Adrenal gland (tissue), 12 donors: ENCODE data around the gene PSMD6. TPM values are rescaled to one million over a fixed set of nuclear protein-coding genes. Genes with fewer than 3 reads are reported as not detected.

ENCODE experiments used
- DNase-seq, 7 donors: peaks; one replicate each; pipeline ENCODE4 v3.0.0-alpha.2; 2019 to 2020
- H3K27ac ChIP-seq, 5 donors: fragments of 200-600 bp; sonication (generic) in 4 of 5; 1 replicate in 3 of 5; 2 replicates in 2 of 5; pipeline versions ENCODE4 v1.5.1 to v1.8.0; 2016 to 2020; ENCODE audit warnings: mild to moderate bottlenecking in 1 of 5
- H3K27me3 ChIP-seq: fragments of 200-600 bp; 2 replicates; pipeline ENCODE4 v1.8.0; 2021
- H3K36me3 ChIP-seq, 2 donors: fragments of 200-600 bp; replicated peaks in 1 of 2; 1 replicate in 1 of 2; 2 replicates in 1 of 2; pipeline versions ENCODE4 v1.5.1 to v1.8.0; 2018 to 2022
- H3K4me1 ChIP-seq, 2 donors: fragments of 200-600 bp; replicated peaks in 1 of 2; 1 replicate in 1 of 2; 2 replicates in 1 of 2; pipeline versions ENCODE4 v1.5.1 to v1.8.0; 2018 to 2021
- H3K4me3 ChIP-seq, 4 donors: fragments of 200-600 bp; sonication (generic) in 3 of 4; one replicate each; pipeline ENCODE4 v1.5.1; 2016 to 2018
- H3K9me3 ChIP-seq, 3 donors: fragments of 200-600 bp; sonication (generic) in 1 of 3; replicated peaks in 1 of 3; 1 replicate in 2 of 3; 2 replicates in 1 of 3; pipeline versions ENCODE4 v1.5.1 to v1.8.0; 2016 to 2021
- POLR2A ChIP-seq, 2 donors: fragments of 450-650 bp; IDR thresholded peaks; one replicate each; pipeline ENCODE4 v1.6.1; 2017; ENCODE audit warnings: antibody characterized with exemption in 2 of 2, mild to moderate bottlenecking in 2 of 2, moderate library complexity in 1 of 2
- WGBS, 4 donors: extraction: QIAGEN DNeasy Blood & Tissue Kit in 2 of 4; methylation state at CpG; one replicate each; pipeline versions ENCODE4 v1.1.5 to v1.1.7; 2013 to 2017; 5-methylcytosine and 5-hydroxymethylcytosine counted together
- intact Hi-C, 2 donors: fragments of 100-400 bp; cut with DNase I; formaldehyde crosslinking; loops; one replicate each; pipeline versions ENCODE4 v1.14.1 to v1.15.0; 2022 to 2023
- polyA plus RNA-seq, 3 donors: library from polyadenylated mRNA; stranded (reverse); fragments of 200-250 nt in 2 of 3; fragments of 350-450 nt in 1 of 3; fragmentation: Illumina TruSeq in 1 of 3; extraction: RNeasy Lipid Tissue Mini Kit (QIAGEN cat#74804) in 1 of 3; gene quantifications; one replicate each; pipeline ENCODE4 v1.2.3, GENCODE V29; 2013 to 2014
- total RNA-seq, 9 donors: library from RNA; depleted of rRNA in 4 of 9; stranded (reverse); fragments of >200 nt in 4 of 9; fragments of 120-200 nt in 1 of 9; fragmentation: NEBNext Ultra II Directional in 1 of 9; extraction: Animal tissue kit (Norgen Biotek cat#: 25700) in 1 of 9; gene quantifications; one replicate each; pipeline versions ENCODE4 v1.1.0 to v1.2.4, GENCODE V29; 2013 to 2023
- TF ChIP-seq, protein P1 (sequence below), 6 experiments: fragments of 450-650 bp in 4 of 6; fragments of 200-600 bp in 2 of 6; sonication (generic) in 1 of 6; IDR thresholded peaks; 1 replicate in 5 of 6; 2 replicates in 1 of 6; pipeline versions ENCODE4 v1.5.1 to v1.8.0; 2016 to 2021; ENCODE audit warnings: antibody characterized with exemption in 6 of 6, mild to moderate bottlenecking in 2 of 6, moderate library complexity in 1 of 6
- donor health status: healthy with polysubstance abuse.
- donor health status: Bipolar disorder and iron deficiency.
- donor health status: DM: yes; HTN: yes; CAD: no.
- donor health status: DM: no; HTN: no; CAD: no.
- donor health status: DM: no; HTN: no; CAD: no.
- donor health status: DM: yes; HTN: yes; CAD: no.

The PSMD6 gene
- total and polyA plus RNA-seq, 12 donors: 52.8 to 206 (median 96.9) TPM

DNA sequence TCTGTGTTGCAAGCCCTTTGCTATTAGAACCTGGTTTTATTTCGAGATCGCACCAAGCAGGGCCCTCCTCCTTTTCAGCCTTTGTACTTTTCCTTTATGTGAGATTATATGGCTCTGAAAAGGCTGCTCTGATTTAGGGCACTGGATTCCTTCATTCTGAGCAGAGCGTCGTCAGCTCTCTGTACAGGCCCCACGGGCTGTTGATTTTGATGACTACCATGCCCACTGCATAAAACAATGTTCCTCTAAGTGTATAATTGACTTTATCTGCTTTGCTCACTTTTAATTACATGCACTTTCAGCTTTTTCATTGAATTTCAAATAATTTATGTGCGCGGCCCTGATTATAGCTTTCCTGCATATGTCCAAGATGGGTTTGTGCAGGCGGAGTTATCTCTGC, 4.4 kb upstream of the PSMD6 start:
- Histone ChIP-seq H3K27ac (no peak overlapping the region), H3K36me3 (no peaks in the 10 kb centered on the region), H3K27me3 (peaks cover 4% of the 10 kb centered on the region), H3K4me1 (peaks cover 0 to 14% of the 10 kb centered on the region in 2 donors), H3K4me3 (no peak overlapping the region), H3K9me3 (no peaks in the 10 kb centered on the region)
- TF ChIP-seq POLR2A (IDR thresholded peaks at IDR 0.05): no peak
- TF ChIP-seq, protein P1, sequence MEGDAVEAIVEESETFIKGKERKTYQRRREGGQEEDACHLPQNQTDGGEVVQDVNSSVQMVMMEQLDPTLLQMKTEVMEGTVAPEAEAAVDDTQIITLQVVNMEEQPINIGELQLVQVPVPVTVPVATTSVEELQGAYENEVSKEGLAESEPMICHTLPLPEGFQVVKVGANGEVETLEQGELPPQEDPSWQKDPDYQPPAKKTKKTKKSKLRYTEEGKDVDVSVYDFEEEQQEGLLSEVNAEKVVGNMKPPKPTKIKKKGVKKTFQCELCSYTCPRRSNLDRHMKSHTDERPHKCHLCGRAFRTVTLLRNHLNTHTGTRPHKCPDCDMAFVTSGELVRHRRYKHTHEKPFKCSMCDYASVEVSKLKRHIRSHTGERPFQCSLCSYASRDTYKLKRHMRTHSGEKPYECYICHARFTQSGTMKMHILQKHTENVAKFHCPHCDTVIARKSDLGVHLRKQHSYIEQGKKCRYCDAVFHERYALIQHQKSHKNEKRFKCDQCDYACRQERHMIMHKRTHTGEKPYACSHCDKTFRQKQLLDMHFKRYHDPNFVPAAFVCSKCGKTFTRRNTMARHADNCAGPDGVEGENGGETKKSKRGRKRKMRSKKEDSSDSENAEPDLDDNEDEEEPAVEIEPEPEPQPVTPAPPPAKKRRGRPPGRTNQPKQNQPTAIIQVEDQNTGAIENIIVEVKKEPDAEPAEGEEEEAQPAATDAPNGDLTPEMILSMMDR (IDR thresholded peaks at IDR 0.05): no peak
- intact Hi-C loops: no loop called here
- no peak for DNase-seq
- 69 to 85% (median 77%) methylated on average over 8 of the region's 8 CpGs for WGBS, 4 donors

DNA sequence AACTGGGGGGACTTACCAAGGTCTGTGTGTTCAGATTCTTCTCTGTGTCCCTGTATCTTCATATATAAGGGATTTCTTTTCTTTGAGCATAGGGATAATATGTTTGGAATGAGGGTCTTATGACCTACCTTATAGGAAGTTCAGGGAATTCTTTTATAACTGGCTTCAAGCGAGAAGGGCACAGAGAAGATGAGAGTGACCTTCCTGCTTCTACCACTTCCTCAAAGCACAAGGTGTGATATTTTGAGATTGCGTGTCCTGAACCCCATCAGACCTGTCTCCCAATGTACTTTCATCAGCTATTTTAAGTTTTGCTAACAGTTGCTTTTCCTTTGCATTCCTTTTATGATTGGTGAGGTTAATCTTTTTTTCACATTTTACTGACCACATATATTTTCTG, 3.1 kb upstream of the PSMD6 start:
- intact Hi-C loops: no loop called here
- Histone ChIP-seq H3K36me3 (no peaks in the 10 kb centered on the region), H3K4me3 (no peak overlapping the region), H3K4me1 (peaks cover 11 to 26% of the 10 kb centered on the region in 2 donors), H3K27me3 (peaks cover 4% of the 10 kb centered on the region), H3K9me3 (no peaks in the 10 kb centered on the region), H3K27ac (no peak overlapping the region)
- no peak for DNase-seq
- TF ChIP-seq, protein P1 (IDR thresholded peaks at IDR 0.05): no peak
- no peak for TF ChIP-seq POLR2A (IDR thresholded peaks at IDR 0.05)
- WGBS, 4 donors: 68 to 88% (median 79%) methylated on average over 2 of the region's 2 CpGs

DNA sequence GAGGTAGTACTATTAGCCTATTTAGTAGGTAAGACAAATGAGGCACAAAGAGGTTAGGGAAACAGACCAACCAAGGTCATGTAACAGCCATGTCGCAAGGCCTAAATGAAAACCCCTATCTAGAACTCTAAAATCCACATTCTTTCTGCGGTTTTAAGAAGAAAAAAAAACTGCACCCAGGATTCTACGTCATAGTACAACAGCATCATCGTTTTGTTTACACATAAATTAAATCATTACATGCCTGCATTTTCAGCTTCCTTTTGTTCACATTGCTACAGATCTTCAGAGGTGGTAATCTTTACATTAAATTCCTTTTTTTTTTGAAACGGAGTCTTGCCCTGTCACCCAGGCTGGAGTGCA, 548 bp upstream of the PSMD6 start:
- 51 to 65% (median 62%) methylated on average over 5 of the region's 5 CpGs for WGBS, 4 donors
- Histone ChIP-seq H3K4me3 (peak overlapping the region in 1 of 4 donors; percentile 100), H3K27ac (peak overlapping the region in 2 of 5 donors; percentile 87 to 97), H3K4me1 (peaks cover 13 to 30% of the 10 kb centered on the region in 2 donors), H3K36me3 (peaks cover 0 to 18% of the 10 kb centered on the region in 2 donors), H3K9me3 (no peaks in the 10 kb centered on the region), H3K27me3 (no peaks in the 10 kb centered on the region)
- no peak for DNase-seq
- intact Hi-C loops: no loop called here
- TF ChIP-seq, protein P1 (IDR thresholded peaks at IDR 0.05): no peak
- no peak for TF ChIP-seq POLR2A (IDR thresholded peaks at IDR 0.05)

GRCh38 chr3:64022451-64023186, 675 bp downstream of the PSMD6 start:
- H3K36me3 ChIP-seq: peaks cover 0 to 30% of the 10 kb centered on the region in 2 donors
- peaks cover 13 to 30% of the 10 kb centered on the region in 2 donors for H3K4me1 ChIP-seq
- no peaks in the 10 kb centered on the region for H3K27me3 ChIP-seq
- intact Hi-C loops: no loop called here
- H3K4me3 ChIP-seq: peak overlapping the region; percentile 30 to 100 (median 78)
- H3K9me3 ChIP-seq: no peaks in the 10 kb centered on the region
- TF ChIP-seq, protein P1 (IDR thresholded peaks at IDR 0.05): no peak
- 11 to 19% (median 15%) methylated on average over 21 to 24 of the region's 24 CpGs for WGBS, 4 donors
- peak overlapping the region; percentile 24 to 97 (median 79) for H3K27ac ChIP-seq
- DNase-seq: peak in 5 of 7 donors; percentile 36 to 55 (median 44)
